ENCODE measurements around the gene NFKBIL1. TPM values are rescaled to one million over a fixed set of nuclear protein-coding genes. Genes with fewer than 3 reads are reported as not detected.

The NFKBIL1 gene
- total and polyA plus RNA-seq, 2 of the 4 experiments (the other 2 are of a cell fraction), result 7.8 to 10.8 TPM

- Histone ChIP-seq H2BK5ac (ENCODE audit: low read depth, low read length, poor library complexity, severe bottlenecking) (no peak overlapping the region), H2AFZ (replicated peaks; ENCODE audit: low read length, poor library complexity) (no peak overlapping the region), H3K36me3 (ENCODE audit: control insufficient read depth, insufficient read depth, low read length) (no peaks in the 10 kb centered on the region), H4K91ac (ENCODE audit: insufficient read depth, low read depth, low read length) (no peak overlapping the region), H3K23ac (ENCODE audit: low read depth, low read length) (no peak overlapping the region), H3K4me1 (ENCODE audit: control insufficient read depth, insufficient read depth, low read length) (no peaks in the 10 kb centered on the region; the same call in 1 of the 2 replicates), H4K5ac (ENCODE audit: low read depth, low read length) (no peak overlapping the region), H3K56ac (ENCODE audit: extremely low read depth, insufficient read depth, low read length) (no peak overlapping the region), H3K79me1 (ENCODE audit: low read depth in 1 of 2, low read length in 2 of 2) (no peaks in the 10 kb centered on the region), H3K27ac (ENCODE audit: insufficient read depth, low read length) (no peak overlapping the region), H3K14ac (replicated peaks; ENCODE audit: low read depth, low read length) (no peak overlapping the region), H3K9ac (ENCODE audit: low read depth, low read length) (no peak overlapping the region), H3K9me3 (ENCODE audit: control insufficient read depth, insufficient read depth, low read length) (no peaks in the 10 kb centered on the region), H4K20me1 (ENCODE audit: insufficient read depth, low read length) (no peaks in the 10 kb centered on the region), H2AK5ac (ENCODE audit: low read depth, low read length) (no peak overlapping the region), H3K9me1 (ENCODE audit: insufficient read depth, low read length) (peaks cover 3% of the 10 kb centered on the region; the same call in 1 of the 2 replicates), H3K4ac (ENCODE audit: low read depth, low read length) (no peak overlapping the region), H2AK9ac (replicated peaks; ENCODE audit: low read depth, low read length, poor library complexity) (no peak overlapping the region), H3K4me2 (ENCODE audit: low read depth, low read length) (no peak overlapping the region), H2BK120ac (ENCODE audit: low read depth, low read length) (no peak overlapping the region), H3K4me3 (ENCODE audit: insufficient read depth, low read depth, low read length) (no peak overlapping the region), H2BK20ac (ENCODE audit: low read depth, low read length) (no peak overlapping the region), H2BK15ac (ENCODE audit: low read depth, low read length) (no peak overlapping the region), H4K8ac (ENCODE audit: low read depth in 2 of 2, low read length in 2 of 2) (no peak overlapping the region), H3K18ac (ENCODE audit: low read depth, low read length) (no peak overlapping the region), H3K27me3 (ENCODE audit: control insufficient read depth, insufficient read depth, low read length) (peaks cover 11% of the 10 kb centered on the region)
- TF ChIP-seq RAD21 (IDR thresholded peaks at IDR 0.05; ENCODE audit: low read length) (no peak), RFX5 (IDR thresholded peaks at IDR 0.05; ENCODE audit: low read depth, low read length) (no peak), FOS (IDR thresholded peaks at IDR 0.05; ENCODE audit: low read depth, low read length) (no peak), SMC3 (IDR thresholded peaks at IDR 0.05; ENCODE audit: low read depth, low read length) (no peak), POLR2A (IDR thresholded peaks at IDR 0.05; ENCODE audit: low read depth, low read length) (no peak), BHLHE40 (IDR thresholded peaks at IDR 0.05; ENCODE audit: low read depth, low read length) (no peak), NFE2L2 (IDR thresholded peaks at IDR 0.05; ENCODE audit: low read depth, low read length) (no peak), MXI1 (IDR thresholded peaks at IDR 0.05; ENCODE audit: borderline replicate concordance, low read depth, low read length) (no peak), MAFK (IDR thresholded peaks at IDR 0.05; ENCODE audit: low read depth, low read length) (no peak)
- TF ChIP-seq, protein P1, sequence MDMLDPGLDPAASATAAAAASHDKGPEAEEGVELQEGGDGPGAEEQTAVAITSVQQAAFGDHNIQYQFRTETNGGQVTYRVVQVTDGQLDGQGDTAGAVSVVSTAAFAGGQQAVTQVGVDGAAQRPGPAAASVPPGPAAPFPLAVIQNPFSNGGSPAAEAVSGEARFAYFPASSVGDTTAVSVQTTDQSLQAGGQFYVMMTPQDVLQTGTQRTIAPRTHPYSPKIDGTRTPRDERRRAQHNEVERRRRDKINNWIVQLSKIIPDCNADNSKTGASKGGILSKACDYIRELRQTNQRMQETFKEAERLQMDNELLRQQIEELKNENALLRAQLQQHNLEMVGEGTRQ (IDR thresholded peaks at IDR 0.05; ENCODE audit: low read depth, low read length), result no peak
- POLR2A ChIA-PET (ENCODE audit: unreplicated experiment), result no interaction called here
- BruUV-seq (replicated peaks), result no TSS peak
- WGBS, 2 experiments (ENCODE audit: extremely low coverage in 2 of 2, insufficient read length in 1 of 2), result 58% methylated on average over 5 of the region's 12 CpGs; no CpG with 5 or more reads in 1 of the 2 experiments
- in situ Hi-C loops (cut with MboI; ENCODE audit: low sequenced_read_pairs) (no loop called here), dilution Hi-C loops (cut with HindIII; ENCODE audit: low sequenced_read_pairs, unreplicated experiment) (no loop called here), intact Hi-C loops (cut with micrococcal nuclease) (no loop called here)
- CTCF ChIA-PET, result interaction anchor here (2.9 kb wide), 1 partner anchor 10 kb away, joined by 9 read pairs; no protein-coding TSS in a partner anchor
- DNase-seq, result no peak
- ATAC-seq (ENCODE audit: low read depth), result no peak; the same call in 1 of the 2 replicates
Observed at GRCh38 chr6:31587791-31588777, 40.7 kb downstream of the NFKBIL1 start.

Data from IMR-90 (cell line).